ENCODE data around the gene CEP85. TPM values are rescaled to one million over a fixed set of nuclear protein-coding genes. Genes with fewer than 3 reads are reported as not detected.

CEP85 gene
- total RNA-seq, result 10 to 100 TPM in 1 of 2 donors, 1 to 10 TPM in 1; 10.0 to 22.3 TPM

GRCh38 chr1:26233903-26234643, at the start of gene CEP85:
Gene CEP85, plus strand, starts transcription at chr1:26234200. Its CDS starts 5,584 bp downstream, at chr1:26239784.

DNA sequence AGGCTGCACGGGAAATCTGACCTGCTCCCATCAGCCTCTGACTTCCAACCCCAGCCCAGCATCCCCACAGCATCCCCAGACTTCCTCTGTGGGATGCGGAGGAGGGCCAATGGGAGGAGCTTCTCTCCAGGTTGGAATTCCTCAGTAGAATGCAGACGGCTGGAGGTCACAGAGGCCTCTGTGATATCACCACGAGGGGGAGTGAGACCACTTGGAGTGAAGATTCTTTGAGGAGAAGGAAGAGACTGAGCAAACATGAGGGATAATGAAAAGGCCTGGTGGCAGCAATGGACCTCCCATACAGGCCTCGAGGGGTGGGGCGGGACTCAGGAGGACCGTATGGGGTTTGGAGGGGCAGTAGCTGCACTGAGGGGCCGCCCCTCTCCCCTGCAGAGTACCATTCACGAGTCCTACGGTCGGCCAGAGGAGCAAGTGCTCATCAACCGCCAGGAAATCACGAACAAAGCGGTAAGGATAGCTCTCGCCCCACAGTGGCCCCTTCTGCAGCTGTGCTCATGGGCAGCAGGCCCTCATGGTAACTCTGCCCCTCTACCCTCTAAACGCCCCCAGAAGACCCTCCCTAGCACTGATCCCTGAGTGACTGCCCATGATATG, 43.5 kb upstream of the CEP85 start, which contains the start of gene CATSPER4:
CATSPER4 (plus strand) TSS at position 230 of the 615 bp plus-strand sequence; CDS start at position 256, 26 bp downstream.

DNA sequence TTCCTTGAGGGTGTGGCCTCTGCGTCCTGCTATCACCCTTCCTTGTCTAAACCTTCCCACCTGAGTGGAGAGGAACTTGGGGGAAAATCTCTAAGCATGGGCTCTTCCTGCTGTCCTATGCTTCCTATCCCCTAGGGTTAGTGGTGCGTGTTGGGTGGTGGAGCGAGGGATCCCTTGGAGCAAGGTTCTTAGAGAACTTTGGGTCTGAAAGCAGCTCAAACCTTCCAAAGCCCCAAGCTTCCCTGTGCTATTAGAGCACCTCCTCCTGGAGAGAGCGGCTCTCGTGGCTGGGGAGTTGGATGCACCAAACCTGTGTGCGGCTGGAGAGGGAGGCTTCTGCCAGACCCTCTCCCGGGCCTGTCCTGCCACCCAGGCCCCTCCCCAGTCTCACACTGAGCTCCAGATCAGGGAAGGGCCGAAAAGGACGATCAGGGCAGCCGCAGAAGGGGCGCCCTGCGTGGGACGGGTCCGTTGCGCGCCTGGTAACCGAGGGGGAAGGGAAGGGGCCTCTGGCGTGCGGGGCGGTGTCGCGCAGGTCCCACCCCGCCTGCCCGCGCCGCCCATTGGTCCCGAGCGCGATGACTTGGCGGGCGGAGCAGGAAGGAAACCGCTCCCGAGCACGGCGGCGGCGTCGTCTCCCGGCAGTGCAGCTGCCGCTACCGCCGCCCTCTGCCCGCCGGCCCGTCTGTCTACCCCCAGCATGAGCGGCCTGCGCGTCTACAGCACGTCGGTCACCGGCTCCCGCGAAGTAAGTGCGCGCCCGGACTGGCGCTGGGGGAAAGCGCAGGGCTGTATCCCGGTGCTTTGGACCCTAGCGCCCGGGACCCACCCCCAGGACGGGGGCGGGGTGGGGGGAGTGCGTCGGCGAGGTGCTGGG, 45.7 kb downstream of the CEP85 start, which contains the start of gene SH3BGRL3:
SH3BGRL3 (plus strand) TSS at position 631 of the 877 bp plus-strand sequence; CDS start at position 701, 70 bp downstream.

DNA sequence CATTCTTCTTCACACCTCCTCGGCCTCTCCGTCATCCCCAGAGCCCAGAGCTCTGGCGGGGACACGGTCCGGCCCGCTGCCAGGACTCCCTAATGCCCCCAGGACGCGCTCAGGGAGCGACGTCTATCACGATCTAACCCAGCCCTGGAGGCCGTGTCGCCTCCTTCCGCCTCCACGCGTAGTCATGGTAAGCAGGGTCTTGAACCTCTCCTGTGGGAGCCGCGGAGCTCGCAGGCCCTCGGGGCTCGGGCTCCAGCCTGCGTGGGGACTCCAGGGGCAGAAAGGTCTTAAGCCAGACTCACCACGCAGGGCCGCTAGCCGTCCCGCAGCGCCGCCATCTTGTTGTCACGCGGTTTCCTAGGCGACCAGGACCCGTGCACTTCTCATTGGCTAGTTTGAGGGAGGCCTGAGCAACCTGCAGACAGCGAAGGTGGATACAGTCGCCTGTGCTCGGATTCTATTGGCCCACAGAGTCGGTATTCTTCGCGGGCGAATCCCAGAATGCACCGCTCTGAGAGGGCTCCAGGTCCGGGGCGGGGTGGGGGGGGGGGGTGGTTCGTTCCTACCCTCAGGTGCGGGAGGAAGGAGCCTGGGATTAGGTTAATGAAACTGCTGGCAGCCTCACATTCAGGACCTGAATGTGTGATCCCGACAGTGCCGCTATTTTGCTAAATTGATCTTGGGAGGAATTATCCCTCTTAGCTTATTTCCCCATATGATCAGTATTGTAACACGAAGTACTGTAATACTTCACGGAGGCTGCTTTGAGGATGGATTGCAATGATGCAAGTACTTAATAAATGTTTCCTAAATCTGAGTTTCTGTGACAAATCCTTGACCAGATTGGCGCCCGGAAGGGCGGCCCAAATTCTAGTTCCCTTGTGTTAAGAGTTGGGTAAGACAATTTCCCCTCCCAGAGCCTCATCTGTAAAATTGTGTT, 72.6 kb downstream of the CEP85 start, which contains the start of gene UBXN11:
UBXN11 (minus strand) TSS at position 347 of the 940 bp plus-strand sequence. CDS start 3,753 bp downstream, outside the sequence.

GRCh38 chr1:26317612-26318337, 83.8 kb downstream of the CEP85 start, which contains the start of gene CD52:
Gene CD52, plus strand, starts transcription at chr1:26317958. Its CDS starts 60 bp downstream, at chr1:26318018.

Other genes starting within 250 kb of the CEP85 start
- 10 to 100 TPM; 12.3 to 18.2 TPM for gene PAFAH2, start 236.1 kb upstream of the CEP85 start, total RNA-seq
- gene EXTL1, start 212.4 kb upstream of the CEP85 start, total RNA-seq, result 1 to 10 TPM; 3.4 to 8.0 TPM
- gene SLC30A2, start 188.1 kb upstream of the CEP85 start, total RNA-seq, result under 1 TPM; under 0.01 to 0.33 TPM
- gene TRIM63, start 166.6 kb upstream of the CEP85 start, total RNA-seq, result 100 to 1,000 TPM in 1 of 2 donors, 10 to 100 TPM in 1; 86.0 to 104 TPM
- gene PDIK1L, start 122.4 kb upstream of the CEP85 start, total RNA-seq, result 1 to 10 TPM; 6.5 to 7.7 TPM
- not detected for gene FAM110D, start 75.1 kb upstream of the CEP85 start, total RNA-seq
- gene C1orf232, start 65.2 kb upstream of the CEP85 start, total RNA-seq, result not detected
- 10 to 100 TPM; 20.6 to 44.0 TPM for gene ZNF593, start 64.3 kb upstream of the CEP85 start, total RNA-seq
- gene ZNF593OS, start 62.4 kb upstream of the CEP85 start, total RNA-seq, result not detected
- gene CNKSR1, start 56.7 kb upstream of the CEP85 start, total RNA-seq, result under 1 TPM; 0.33 to 0.34 TPM
- not detected for gene CATSPER4, start 43.6 kb upstream of the CEP85 start, total RNA-seq
- gene SH3BGRL3, start 45.9 kb downstream of the CEP85 start, total RNA-seq, result 10 to 100 TPM; 11.7 to 15.7 TPM
- gene UBXN11, start 72.4 kb downstream of the CEP85 start, total RNA-seq, result 1 to 10 TPM; 6.0 to 9.3 TPM
- gene CD52, start 83.8 kb downstream of the CEP85 start, total RNA-seq, result not detected
- not detected for gene CRYBG2, start 119.9 kb downstream of the CEP85 start, total RNA-seq
- gene ZNF683, start 138.6 kb downstream of the CEP85 start, total RNA-seq, result not detected
- gene LIN28A, start 176.6 kb downstream of the CEP85 start, total RNA-seq, result not detected
- 10 to 100 TPM; 50.2 to 59.6 TPM for gene DHDDS, start 198.1 kb downstream of the CEP85 start, total RNA-seq
- gene HMGN2, start 238.2 kb downstream of the CEP85 start, total RNA-seq, result 100 to 1,000 TPM; 188 to 391 TPM

Measured in melanocyte of skin (primary cell).